Heart right ventricle (tissue), 16 donors: ENCODE data around the gene TNFSF10. TPM values are rescaled to one million over a fixed set of nuclear protein-coding genes. Genes with fewer than 3 reads are reported as not detected.

Source experiments
- ATAC-seq, 8 donors: fragments of 200-7000 bp; cut with Tn5 transposase; one replicate each; pipeline ENCODE4 v1.9.1; 2020; ENCODE audit warnings: mild to moderate bottlenecking in 8 of 8, moderate library complexity in 8 of 8, moderate number of reproducible peaks in 1 of 8
- DNase-seq, 2 donors: peaks; one replicate each; pipeline ENCODE4 v3.0.0-alpha.2; 2020
- H3K27ac ChIP-seq, 10 donors: fragments of 200-600 bp; sonication (generic) in 2 of 10; one replicate each; pipeline versions ENCODE4 v1.5.0 to v1.8.0; 2020 to 2022; ENCODE audit warnings: mild to moderate bottlenecking in 3 of 10
- H3K27me3 ChIP-seq, 7 donors: fragments of 200-600 bp; one replicate each; pipeline ENCODE4 v1.8.0; 2021 to 2022; ENCODE audit warnings: mild to moderate bottlenecking in 2 of 7
- H3K36me3 ChIP-seq, 9 donors: fragments of 200-600 bp; sonication (generic) in 1 of 9; one replicate each; pipeline versions ENCODE4 v1.5.0 to v1.8.0; 2020 to 2022; ENCODE audit warnings: mild to moderate bottlenecking in 2 of 9
- H3K4me1 ChIP-seq, 9 donors: fragments of 200-600 bp; sonication (generic) in 1 of 9; one replicate each; pipeline versions ENCODE4 v1.5.0 to v1.8.0; 2020 to 2022; ENCODE audit warnings: mild to moderate bottlenecking in 4 of 9
- H3K4me3 ChIP-seq, 10 donors: fragments of 200-600 bp; sonication (generic) in 2 of 10; one replicate each; pipeline versions ENCODE4 v1.5.0 to v1.8.0; 2020 to 2022; ENCODE audit warnings: mild to moderate bottlenecking in 7 of 10, moderate library complexity in 2 of 10
- H3K9me3 ChIP-seq, 11 donors: fragments of 200-600 bp in 10 of 11; sonication (generic) in 2 of 11; one replicate each; pipeline versions ENCODE4 v1.5.0 to v1.8.0; 2013 to 2022; ENCODE audit warnings: mild to moderate bottlenecking in 2 of 11, control low read depth in 1 of 11, moderate library complexity in 1 of 11
- CTCF ChIP-seq, 9 donors: fragments of 200-600 bp; sonication (generic) in 2 of 9; IDR thresholded peaks; one replicate each; pipeline versions ENCODE4 v1.5.0 to v1.8.0; 2021 to 2022; ENCODE audit warnings: antibody characterized with exemption in 9 of 9, mild to moderate bottlenecking in 5 of 9, moderate library complexity in 1 of 9
- WGBS, 2 donors: extraction: QIAGEN DNeasy Blood & Tissue Kit; methylation state at CpG; one replicate each; pipeline ENCODE4 v1.1.7; 2013; ENCODE audit warnings: inconsistent platforms in 1 of 2; 5-methylcytosine and 5-hydroxymethylcytosine counted together
- intact Hi-C, 10 donors: fragments of 100-400 bp; cut with DNase I; formaldehyde crosslinking; loops; one replicate each; pipeline versions ENCODE4 v1.11.1 to v1.14.2; 2022
- polyA plus RNA-seq, 2 donors: library from polyadenylated mRNA; stranded (reverse); fragments of 200-250 nt; gene quantifications; one replicate each; pipeline ENCODE4 v1.2.3, GENCODE V29; 2013
- total RNA-seq, 10 donors: library from RNA; stranded (reverse); fragmentation: NEBNext Ultra II Directional in 3 of 10; extraction: Animal tissue kit (Norgen Biotek cat#: 25700) in 3 of 10; gene quantifications; one replicate each; pipeline versions ENCODE4 v1.2.1 to v1.2.4, GENCODE V29; 2021 to 2023
- donor health status: Arrhythmogenic right ventricular cardiomyopathy.
- donor health status: ischemic (EF 13 %, LVEDD 7.1; RV severe dilation, severe dysfunction).
- donor health status: healthy with polysubstance abuse.
- donor health status: DM: no; HTN: yes; CAD: no.
- donor health status: DM: no; HTN: no; CAD: no.
- donor health status: ischemic (EF 25% LVEDD 6.9; RV normal size, moderate dysfunction).
- donor health status: ischemic (EF 25% LVEDD 5.7; RV mildly dilated, moderate dysfunction).
- donor health status: healthy.
- donor health status: DM: yes; HTN: yes; CAD: no.
- donor health status: Ischemic cardiomyopathy.
- donor health status: ischemic (EF 35%, LVEDD 5.7; RV mildly dilated, moderate dysfunction).
- donor health status: nonischemic (EF 11% LVEDD 7.7; RV severe dilation, severe dysfunction).
- donor health status: DM: yes; HTN: yes; CAD: no.
- donor health status: PGD.
- donor health status: ischemic (EF 29% LVEDD 5.4; RV normal size, mild dysfunction).
- donor health status: nonischemic (EF 23%, LVEDD 6.1; RV moderate dilation, normal function).

Gene TNFSF10
- total and polyA plus RNA-seq, 12 donors: 4.7 to 51.5 (median 17.5) TPM

- Histone ChIP-seq H3K36me3 (peaks cover 0 to 47% (median 4%) of the 10 kb centered on the region in 9 donors), H3K27ac (peak overlapping the region in 9 of 10 donors; percentile 29 to 90 (median 72)), H3K4me1 (peaks cover 9 to 90% (median 54%) of the 10 kb centered on the region in 9 donors), H3K9me3 (no peaks in the 10 kb centered on the region), H3K27me3 (no peaks in the 10 kb centered on the region), H3K4me3 (peak overlapping the region in 6 of 10 donors; percentile 3 to 69 (median 10))
- intact Hi-C loops: loop anchor here in 3 of 10 donors (2.0 to 10.0 kb wide), 2 partner anchors 68 to 78 kb away; no protein-coding TSS in a partner anchor
- peak; percentile 23 to 74 for DNase-seq
- peak; percentile 69 to 94 (median 88) for ATAC-seq
- 36 to 49% methylated on average over 7 of the region's 7 CpGs for WGBS, 2 donors
- TF ChIP-seq CTCF (IDR thresholded peaks at IDR 0.05): no peak
These were observed 6.7 kb downstream of the TNFSF10 start for GRCh38 chr3:172516318-172517214.

GRCh38 chr3:172515130-172515918 lies 7.9 kb downstream of the TNFSF10 start:
- peaks cover 0 to 60% (median 13%) of the 10 kb centered on the region in 9 donors for H3K36me3 ChIP-seq
- H3K4me3 ChIP-seq: peak overlapping the region in 1 of 10 donors; percentile 10
- peaks cover 9 to 100% (median 54%) of the 10 kb centered on the region in 9 donors for H3K4me1 ChIP-seq
- intact Hi-C loops: loop anchor here in 2 of 10 donors (10.0 kb wide), 1 partner anchor 69 kb away; no protein-coding TSS in a partner anchor
- H3K27me3 ChIP-seq: no peaks in the 10 kb centered on the region
- H3K27ac ChIP-seq: peak overlapping the region in 8 of 10 donors; percentile 49 to 90 (median 74)
- no peak for TF ChIP-seq CTCF (IDR thresholded peaks at IDR 0.05)
- 51 to 52% methylated on average over 4 of the region's 4 CpGs for WGBS, 2 donors
- H3K9me3 ChIP-seq: no peaks in the 10 kb centered on the region
- ATAC-seq (peak in 4 of 8 donors; percentile 19 to 26 (median 23)), DNase-seq (no peak)

- intact Hi-C loops: loop anchor here in 2 of 10 donors (10.0 kb wide), 1 partner anchor 70 kb away; no protein-coding TSS in a partner anchor
- DNase-seq: no peak
- peak overlapping the region in 5 of 10 donors; percentile 67 to 90 (median 87) for H3K27ac ChIP-seq
- TF ChIP-seq CTCF (IDR thresholded peaks at IDR 0.05): no peak
- no peak overlapping the region for H3K4me3 ChIP-seq
- ATAC-seq: no peak
- peaks cover 9 to 96% (median 54%) of the 10 kb centered on the region in 9 donors for H3K4me1 ChIP-seq
- peaks cover 0 to 66% (median 13%) of the 10 kb centered on the region in 9 donors for H3K36me3 ChIP-seq
- H3K9me3 ChIP-seq: no peaks in the 10 kb centered on the region
- H3K27me3 ChIP-seq: no peaks in the 10 kb centered on the region
- 72 to 77% methylated on average over 4 of the region's 4 CpGs for WGBS, 2 donors
These were observed 8.6 kb downstream of the TNFSF10 start for GRCh38 chr3:172514678-172515077.

- intact Hi-C loops: loop anchor here in 2 of 10 donors (10.0 kb wide), 1 partner anchor 71 kb away; no protein-coding TSS in a partner anchor
- WGBS, 2 donors: 60 to 66% methylated on average over 2 of the region's 2 CpGs
- peak in 6 of 8 donors; percentile 14 to 67 (median 41) for ATAC-seq
- Histone ChIP-seq H3K4me1 (peaks cover 9 to 84% (median 52%) of the 10 kb centered on the region in 9 donors), H3K36me3 (peaks cover 0 to 78% (median 13%) of the 10 kb centered on the region in 9 donors), H3K27me3 (no peaks in the 10 kb centered on the region), H3K9me3 (no peaks in the 10 kb centered on the region), H3K27ac (peak overlapping the region in 9 of 10 donors; percentile 15 to 90 (median 62)), H3K4me3 (peak overlapping the region in 1 of 10 donors; percentile 0)
- no peak for DNase-seq
- TF ChIP-seq CTCF (IDR thresholded peaks at IDR 0.05): no peak
These were observed 9.7 kb downstream of the TNFSF10 start for GRCh38 chr3:172513488-172513887.
